Measurements from ENCODE around the gene UQCRQ. TPM values are rescaled to one million over a fixed set of nuclear protein-coding genes. Genes with fewer than 3 reads are reported as not detected.

UQCRQ gene
- total and polyA plus RNA-seq, 2 of the 13 experiments (the other 11 are each of a cell fraction or from before 2014, with no cell fraction given) = 257 to 575 TPM

GRCh38 chr5:132873119-132873929, 6.9 kb downstream of the UQCRQ start, which contains the start of gene LEAP2 (continued):
- TF ChIP-seq HNF1A (IDR thresholded peaks at IDR 0.05; ENCODE audit: low read depth) = peak; percentile 95
- peak; percentile 94; the same call in 1 of the 2 replicates for TF ChIP-seq HNF1A (CRISPR knock-in tag; IDR thresholded peaks at IDR 0.05; ENCODE audit: borderline replicate concordance)
- TF ChIP-seq, protein P1, sequence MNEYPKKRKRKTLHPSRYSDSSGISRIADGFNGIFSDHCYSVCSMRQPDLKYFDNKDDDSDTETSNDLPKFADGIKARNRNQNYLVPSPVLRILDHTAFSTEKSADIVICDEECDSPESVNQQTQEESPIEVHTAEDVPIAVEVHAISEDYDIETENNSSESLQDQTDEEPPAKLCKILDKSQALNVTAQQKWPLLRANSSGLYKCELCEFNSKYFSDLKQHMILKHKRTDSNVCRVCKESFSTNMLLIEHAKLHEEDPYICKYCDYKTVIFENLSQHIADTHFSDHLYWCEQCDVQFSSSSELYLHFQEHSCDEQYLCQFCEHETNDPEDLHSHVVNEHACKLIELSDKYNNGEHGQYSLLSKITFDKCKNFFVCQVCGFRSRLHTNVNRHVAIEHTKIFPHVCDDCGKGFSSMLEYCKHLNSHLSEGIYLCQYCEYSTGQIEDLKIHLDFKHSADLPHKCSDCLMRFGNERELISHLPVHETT (CRISPR knock-in tag; conservative IDR thresholded peaks at IDR 0.05) = no peak

DNA sequence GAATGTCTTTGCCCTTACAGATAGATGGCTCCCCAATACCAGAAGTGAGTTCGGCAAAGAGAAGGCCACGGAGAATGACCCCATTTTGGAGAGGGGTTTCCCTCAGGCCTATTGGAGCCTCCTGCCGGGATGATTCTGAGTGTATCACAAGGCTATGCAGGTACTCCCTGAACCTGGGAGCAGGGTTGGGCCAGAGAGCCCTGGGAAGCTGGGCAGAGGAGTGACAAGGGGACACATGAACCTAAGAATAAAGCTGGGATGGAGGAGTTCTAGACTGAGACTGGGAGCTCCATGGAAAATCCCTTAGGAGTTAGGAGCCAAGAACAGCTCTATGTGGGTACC, 7.5 kb downstream of the UQCRQ start:
- intact Hi-C loops (cut with micrococcal nuclease; ENCODE audit: unreplicated experiment) (no loop called here), in situ Hi-C loops (cut with HindIII; ENCODE audit: extremely low pct_ligation_motif_present, low pct_unique_long_range_greater_than_20kb) (loop anchor here (5.0 kb wide), 1 partner anchor 42 kb away; the partner anchor contains the start of gene SHROOM1)
- H2AFZ ChIP-seq (ENCODE audit: low read length) = no peak overlapping the region
- peak overlapping the region; percentile 80 for H3K4me2 ChIP-seq (ENCODE audit: low read depth, low read length)
- H3K27ac ChIP-seq (ENCODE audit: extremely low read length, insufficient read depth, low read length) = peak overlapping the region; percentile 95
- no peaks in the 10 kb centered on the region for H4K20me1 ChIP-seq (ENCODE audit: insufficient read depth, low read length)
- 0% methylated on average over 3 of the region's 3 CpGs for WGBS (ENCODE audit: low lambda C conversion rate)
- ChIA-PET CTCF (ENCODE audit: low intra/inter-chr PET ratio, low total read pairs) (no interaction called here), POLR2A (interaction anchor here (0.5 to 3.3 kb wide), 7 partner anchors 10 to 178 kb away, joined by 3 to 26 read pairs (median 4); partner anchors contain the start of genes HSPA4 and SHROOM1)
- H3K9ac ChIP-seq (ENCODE audit: insufficient read depth, low read depth, low read length) = peak overlapping the region; percentile 93
- peaks cover 2 to 13% of the 10 kb centered on the region in 2 experiments for H3K36me3 ChIP-seq (replicated peaks in 1 of 2; ENCODE audit: control insufficient read depth in 1 of 2, insufficient read depth in 2 of 2, low read length in 2 of 2)
- H3K79me2 ChIP-seq (ENCODE audit: insufficient read depth, low read length) = peaks cover 13% of the 10 kb centered on the region
- H3K27me3 ChIP-seq (ENCODE audit: control insufficient read depth in 1 of 2, insufficient read depth in 2 of 2, low read length in 2 of 2) = no peaks in the 10 kb centered on the region; a peak in 1 of 5 replicates
- H3K9me3 ChIP-seq (ENCODE audit: low read length) = no peaks in the 10 kb centered on the region
- peak; percentile 51 for ATAC-seq
- peak overlapping the region; percentile 52 to 76 (median 68) for H3K4me3 ChIP-seq (replicated peaks in 1 of 3; ENCODE audit: insufficient read depth in 1 of 3, low read depth in 2 of 3, low read length in 3 of 3)
- H3K4me1 ChIP-seq (ENCODE audit: insufficient read depth, low read length) = peaks cover 88% of the 10 kb centered on the region
- TSS peak; percentile 86 for BruUV-seq (replicated peaks)
- DNase-seq (ENCODE audit: low spot score) = no peak
- no peak for FAIRE-seq
- TF ChIP-seq SMARCC2 (IDR thresholded peaks at IDR 0.05) (no peak), NONO (IDR thresholded peaks at IDR 0.05) (no peak), NONO (CRISPR knock-in tag; conservative IDR thresholded peaks at IDR 0.05) (peak; percentile 9; the same call in 1 of the 2 replicates), ZNF263 (CRISPR knock-in tag; IDR thresholded peaks at IDR 0.05) (0 out of 2 replicates have a peak, but pooled peaks have one; percentile 9), ZNF510 (CRISPR knock-in tag; IDR thresholded peaks at IDR 0.05; ENCODE audit: low read depth) (0 out of 2 replicates have a peak, but pooled peaks have one; percentile 30), ZBTB20 (CRISPR knock-in tag; IDR thresholded peaks at IDR 0.05; ENCODE audit: borderline replicate concordance, low read depth) (no peak), ZNF501 (CRISPR knock-in tag; IDR thresholded peaks at IDR 0.05) (peak; percentile 40; the same call in 1 of the 2 replicates), ZBTB2 (CRISPR knock-in tag; IDR thresholded peaks at IDR 0.05; ENCODE audit: low read depth) (0 out of 2 replicates have a peak, but pooled peaks have one; percentile 12)
- TF ChIP-seq, protein P2, sequence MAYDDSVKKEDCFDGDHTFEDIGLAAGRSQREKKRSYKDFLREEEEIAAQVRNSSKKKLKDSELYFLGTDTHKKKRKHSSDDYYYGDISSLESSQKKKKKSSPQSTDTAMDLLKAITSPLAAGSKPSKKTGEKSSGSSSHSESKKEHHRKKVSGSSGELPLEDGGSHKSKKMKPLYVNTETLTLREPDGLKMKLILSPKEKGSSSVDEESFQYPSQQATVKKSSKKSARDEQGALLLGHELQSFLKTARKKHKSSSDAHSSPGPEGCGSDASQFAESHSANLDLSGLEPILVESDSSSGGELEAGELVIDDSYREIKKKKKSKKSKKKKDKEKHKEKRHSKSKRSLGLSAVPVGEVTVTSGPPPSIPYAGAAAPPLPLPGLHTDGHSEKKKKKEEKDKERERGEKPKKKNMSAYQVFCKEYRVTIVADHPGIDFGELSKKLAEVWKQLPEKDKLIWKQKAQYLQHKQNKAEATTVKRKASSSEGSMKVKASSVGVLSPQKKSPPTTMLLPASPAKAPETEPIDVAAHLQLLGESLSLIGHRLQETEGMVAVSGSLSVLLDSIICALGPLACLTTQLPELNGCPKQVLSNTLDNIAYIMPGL (CRISPR knock-in tag; IDR thresholded peaks at IDR 0.05; ENCODE audit: borderline replicate concordance in 1 of 2, low read depth in 1 of 2) = 0 out of 4 replicates have a peak, but pooled peaks of 1 of the 2 experiments have one; percentile 18
